KMS-11 (cell line): Measurements from ENCODE around the gene PSG5.
"Not testable (repeated sequence)": the region's sequence is repeated elsewhere in the genome, so short reads cannot be mapped to it uniquely, and the experiment has no call there.

Source experiments
- H2AFZ ChIP-seq: fragments of 200-600 bp; sonication (generic); 2 replicates; pipeline ENCODE4 v1.6.1; 2016; ENCODE audit warnings: antibody characterized with exemption, mixed run types, low read depth
- H3K27ac ChIP-seq: fragments of 200-600 bp; sonication (generic); 2 replicates; pipeline ENCODE4 v1.6.1; 2016; ENCODE audit warnings: mild to moderate bottlenecking, mixed run types
- H3K27me3 ChIP-seq: fragments of 200-600 bp; sonication (generic); 2 replicates; pipeline ENCODE4 v1.6.1; 2017; ENCODE audit warnings: mild to moderate bottlenecking, low read depth, mixed run types, moderate library complexity; ENCODE audit not compliant: insufficient read depth
- H3K36me3 ChIP-seq: fragments of 200-600 bp; sonication (generic); 2 replicates; pipeline ENCODE4 v1.6.1; 2017; ENCODE audit warnings: mild to moderate bottlenecking, mixed run types; ENCODE audit not compliant: insufficient read depth
- H3K4me1 ChIP-seq: fragments of 200-600 bp; sonication (generic); 2 replicates; pipeline ENCODE4 v1.6.1; 2016; ENCODE audit warnings: mild to moderate bottlenecking, low read depth, mixed run types; ENCODE audit not compliant: poor library complexity, severe bottlenecking
- H3K4me2 ChIP-seq: fragments of 200-600 bp; sonication (generic); 2 replicates; pipeline ENCODE4 v1.7.0; 2016; ENCODE audit warnings: mild to moderate bottlenecking, mixed run types
- H3K4me3 ChIP-seq: fragments of 200-600 bp; sonication (generic); IDR thresholded peaks from 2 replicates; pipeline ENCODE4 v1.6.1; 2017; ENCODE audit warnings: low read depth, low read length, mixed read lengths; ENCODE audit not compliant: insufficient read depth
- H3K79me2 ChIP-seq: fragments of 200-600 bp; sonication (generic); 2 replicates; pipeline ENCODE4 v1.6.1; 2016; ENCODE audit warnings: low read depth, mixed run types; ENCODE audit not compliant: insufficient read depth
- H3K9ac ChIP-seq: fragments of 200-600 bp; sonication (generic); 2 replicates; pipeline ENCODE4 v1.6.1; 2016; ENCODE audit warnings: mild to moderate bottlenecking, mixed run types
- H4K20me1 ChIP-seq: fragments of 200-600 bp; sonication (generic); 2 replicates; pipeline ENCODE4 v1.6.1; 2016; ENCODE audit warnings: mild to moderate bottlenecking, mixed run types; ENCODE audit not compliant: insufficient read depth
- CTCF ChIP-seq: fragments of 200-600 bp; sonication (generic); conservative IDR thresholded peaks from 2 replicates; pipeline ENCODE4 v1.6.1; 2017; ENCODE audit warnings: low read depth, mild to moderate bottlenecking, antibody characterized with exemption, low read length, moderate library complexity, mixed read lengths

Gene PSG5

GRCh38 chr19:43197666-43198397, 11.5 kb upstream of the PSG5 start:
- H3K27me3 ChIP-seq, H4K20me1 ChIP-seq, H3K36me3 ChIP-seq, H3K9ac ChIP-seq, H3K4me1 ChIP-seq, H3K79me2 ChIP-seq, H3K4me2 ChIP-seq, H3K4me3 ChIP-seq, H2AFZ ChIP-seq, H3K27ac ChIP-seq: not testable (repeated sequence)

GRCh38 chr19:43194397-43194796, 8.1 kb upstream of the PSG5 start:
- H3K4me2 ChIP-seq, H3K27me3 ChIP-seq, H4K20me1 ChIP-seq, H3K4me1 ChIP-seq, H2AFZ ChIP-seq, H3K79me2 ChIP-seq, H3K36me3 ChIP-seq, H3K4me3 ChIP-seq, H3K9ac ChIP-seq, H3K27ac ChIP-seq: not testable (repeated sequence)

GRCh38 chr19:43192381-43193155, 6.2 kb upstream of the PSG5 start:
- not testable (repeated sequence) for H3K36me3 ChIP-seq, H3K27ac ChIP-seq, H3K27me3 ChIP-seq, H3K79me2 ChIP-seq, H2AFZ ChIP-seq, H3K4me3 ChIP-seq, H3K4me2 ChIP-seq, H3K4me1 ChIP-seq, H4K20me1 ChIP-seq, H3K9ac ChIP-seq

GRCh38 chr19:43188092-43188491, 1.8 kb upstream of the PSG5 start:
- H3K27ac ChIP-seq, H3K4me3 ChIP-seq, H3K36me3 ChIP-seq, H2AFZ ChIP-seq, H3K4me1 ChIP-seq, H3K79me2 ChIP-seq, H3K4me2 ChIP-seq, H3K27me3 ChIP-seq, H4K20me1 ChIP-seq, H3K9ac ChIP-seq: not testable (repeated sequence)

- not testable (repeated sequence) for H2AFZ ChIP-seq, H3K4me1 ChIP-seq, H4K20me1 ChIP-seq, H3K36me3 ChIP-seq, H3K79me2 ChIP-seq, H3K4me2 ChIP-seq, H3K27ac ChIP-seq, H3K4me3 ChIP-seq, H3K9ac ChIP-seq, H3K27me3 ChIP-seq
Observed at GRCh38 chr19:43181869-43182771, 4.2 kb downstream of the PSG5 start.

GRCh38 chr19:43179569-43180147, 6.7 kb downstream of the PSG5 start:
- not testable (repeated sequence) for H3K27me3 ChIP-seq, H3K36me3 ChIP-seq, H3K4me3 ChIP-seq, H3K4me1 ChIP-seq, H3K4me2 ChIP-seq, H3K79me2 ChIP-seq, H4K20me1 ChIP-seq, H2AFZ ChIP-seq, H3K27ac ChIP-seq, H3K9ac ChIP-seq
- TF ChIP-seq CTCF = 0 out of 2 replicates have a peak, but pooled peaks have one; percentile 13

GRCh38 chr19:43178577-43178976, 7.8 kb downstream of the PSG5 start:
- not testable (repeated sequence) for H3K4me3 ChIP-seq, H4K20me1 ChIP-seq, H3K36me3 ChIP-seq, H3K79me2 ChIP-seq, H3K27ac ChIP-seq, H2AFZ ChIP-seq, H3K9ac ChIP-seq, H3K27me3 ChIP-seq, H3K4me1 ChIP-seq, H3K4me2 ChIP-seq

GRCh38 chr19:43165906-43166305, 20.4 kb downstream of the PSG5 start:
- not testable (repeated sequence) for H3K27ac ChIP-seq, H3K4me2 ChIP-seq, H4K20me1 ChIP-seq

GRCh38 chr19:43163135-43163534, 23.2 kb downstream of the PSG5 start:
- not testable (repeated sequence) for H3K79me2 ChIP-seq, H3K27me3 ChIP-seq, H3K9ac ChIP-seq, H3K27ac ChIP-seq, H3K4me1 ChIP-seq, H4K20me1 ChIP-seq, H3K4me3 ChIP-seq, H3K4me2 ChIP-seq, H2AFZ ChIP-seq, H3K36me3 ChIP-seq

More at GRCh38 chr19:43165906-43166305, 20.4 kb downstream of the PSG5 start:
- H3K4me1 ChIP-seq, H3K79me2 ChIP-seq, H2AFZ ChIP-seq, H3K36me3 ChIP-seq, H3K27me3 ChIP-seq, H3K4me3 ChIP-seq, H3K9ac ChIP-seq: not testable (repeated sequence)
